Smooth muscle cell (in vitro differentiated cells): ENCODE data around the gene ERAL1. TPM values are rescaled to one million over a fixed set of nuclear protein-coding genes. Genes with fewer than 3 reads are reported as not detected.
A peak's percentile ranks its signal among the peaks of the same experiment; 100 is the strongest.

Source experiments
- DNase-seq: peaks from one replicate; lab custom pipeline; 2025; ENCODE audit not compliant: unreplicated experiment; lab: John Stamatoyannopoulos, UW
- H2AFZ ChIP-seq: fragments of 200-600 bp; sonication (generic); 2 replicates; pipeline ENCODE4 v1.6.0; 2016; ENCODE audit warnings: antibody characterized with exemption, low read depth, mild to moderate bottlenecking
- H3F3A ChIP-seq: fragments of 200-600 bp; sonication (generic); 2 replicates; pipeline ENCODE4 v1.6.0; 2017; ENCODE audit warnings: antibody characterized with exemption, low read depth
- H3K27ac ChIP-seq: fragments of 200-600 bp; sonication (generic); 2 replicates; pipeline ENCODE4 v1.5.1; 2016; ENCODE audit warnings: low read depth, mild to moderate bottlenecking
- H3K27me3 ChIP-seq: fragments of 200-600 bp; sonication (generic); 2 replicates; pipeline ENCODE4 v1.6.1; 2016; ENCODE audit warnings: low read depth, mild to moderate bottlenecking
- H3K36me3 ChIP-seq: fragments of 200-600 bp; sonication (generic); 2 replicates; pipeline ENCODE4 v1.5.1; 2016; ENCODE audit warnings: low read depth
- H3K4me1 ChIP-seq: fragments of 200-600 bp; sonication (generic); 2 replicates; pipeline ENCODE4 v1.5.1; 2016; ENCODE audit warnings: low read depth
- H3K4me2 ChIP-seq: fragments of 200-600 bp; sonication (generic); 2 replicates; pipeline ENCODE4 v1.6.0; 2016; ENCODE audit warnings: mild to moderate bottlenecking
- H3K4me3 ChIP-seq: fragments of 200-600 bp; sonication (generic); 2 replicates; pipeline ENCODE4 v1.5.1; 2016; ENCODE audit warnings: mild to moderate bottlenecking
- H3K79me2 ChIP-seq: fragments of 200-600 bp; sonication (generic); 2 replicates; pipeline ENCODE4 v1.6.0; 2016; ENCODE audit warnings: low read depth, mild to moderate bottlenecking
- H3K9ac ChIP-seq: fragments of 200-600 bp; sonication (generic); 2 replicates; pipeline ENCODE4 v1.6.0; 2016; ENCODE audit warnings: low read depth
- H3K9me3 ChIP-seq: fragments of 200-600 bp; sonication (generic); replicated peaks from 2 replicates; pipeline ENCODE4 v1.5.1; 2016; ENCODE audit warnings: low read depth
- H4K20me1 ChIP-seq: fragments of 200-600 bp; sonication (generic); 2 replicates; pipeline ENCODE4 v1.6.0; 2016; ENCODE audit warnings: low read depth
- CTCF ChIP-seq: fragments of 200-600 bp; sonication (generic); IDR thresholded peaks from 2 replicates; pipeline ENCODE4 v1.5.1; 2017; ENCODE audit warnings: borderline replicate concordance, mild to moderate bottlenecking, antibody characterized with exemption; ENCODE audit not compliant: insufficient read depth, poor library complexity, severe bottlenecking
- WGBS: methylation state at CpG from one replicate; pipeline ENCODE4 v1.1.7; 2016; ENCODE audit warnings: low lambda C conversion rate; 5-methylcytosine and 5-hydroxymethylcytosine counted together
- polyA plus RNA-seq: library from polyadenylated mRNA; unstranded; fragments of >200 nt; fragmentation: Nextera tagmentation; extraction: Ambion mirVana; gene quantifications from 2 replicates; pipeline ENCODE4 v1.2.1, GENCODE V29; 2016
- total RNA-seq: library from RNA; depleted of rRNA; stranded (reverse); fragments of >200 nt; gene quantifications from 2 replicates; pipeline ENCODE4 v1.2.3, GENCODE V29; 2014

ERAL1 gene
- total and polyA plus RNA-seq, 2 experiments from 2014 or later: 30.0 to 59.3 TPM

- Histone ChIP-seq H2AFZ (no peak overlapping the region), H3K4me2 (peak overlapping the region; percentile 31), H3K9ac (peak overlapping the region; percentile 20), H4K20me1 (peaks cover 23% of the 10 kb centered on the region), H3F3A (no peaks in the 10 kb centered on the region), H3K27me3 (no peaks in the 10 kb centered on the region), H3K9me3 (no peaks in the 10 kb centered on the region), H3K4me3 (no peak overlapping the region), H3K4me1 (peaks cover 9% of the 10 kb centered on the region), H3K36me3 (no peaks in the 10 kb centered on the region), H3K79me2 (peaks cover 77% of the 10 kb centered on the region), H3K27ac (peak overlapping the region; percentile 44)
- WGBS: 55% methylated on average over 2 of the region's 2 CpGs
- no peak for DNase-seq
- no peak for TF ChIP-seq CTCF
These were observed 15.6 kb upstream of the ERAL1 start for GRCh38 chr17:28839221-28839620.

- Histone ChIP-seq H3K4me3 (peak overlapping the region; percentile 74), H3K9me3 (no peaks in the 10 kb centered on the region), H3K27ac (peak overlapping the region; percentile 45), H2AFZ (peak overlapping the region; percentile 99), H3K4me2 (peak overlapping the region; percentile 91), H3K27me3 (no peaks in the 10 kb centered on the region), H3F3A (no peaks in the 10 kb centered on the region), H3K79me2 (peaks cover 55% of the 10 kb centered on the region), H3K36me3 (no peaks in the 10 kb centered on the region), H3K4me1 (peaks cover 9% of the 10 kb centered on the region), H4K20me1 (no peaks in the 10 kb centered on the region), H3K9ac (peak overlapping the region; percentile 71)
- no peak for DNase-seq
- no peak for TF ChIP-seq CTCF
- 10% methylated on average over 6 of the region's 6 CpGs for WGBS
These were observed 12.9 kb upstream of the ERAL1 start for GRCh38 chr17:28841901-28842281.

- under 1% methylated on average over 43 of the region's 44 CpGs for WGBS
- Histone ChIP-seq H3K4me2 (peak within 1 kb of the TSS; percentile 91), H3K4me1 (peaks cover 9% of the 10 kb centered on the region), H3K4me3 (peak within 1 kb of the TSS; percentile 74), H3F3A (no peaks in the 10 kb centered on the region), H3K9me3 (no peaks in the 10 kb centered on the region), H2AFZ (peak within 1 kb of the TSS; percentile 99), H3K36me3 (no peaks in the 10 kb centered on the region), H4K20me1 (no peaks in the 10 kb centered on the region), H3K9ac (peak within 1 kb of the TSS; percentile 71), H3K79me2 (peaks cover 49% of the 10 kb centered on the region), H3K27ac (peak within 1 kb of the TSS; percentile 45), H3K27me3 (no peaks in the 10 kb centered on the region)
- no peak for TF ChIP-seq CTCF
- DNase-seq: peak; percentile 75
These were observed 12.4 kb upstream of the ERAL1 start, which contains the start of gene FAM222B for GRCh38 chr17:28842282-28843012. Gene FAM222B, minus strand, starts transcription at chr17:28842790. Its CDS starts 76,123 bp downstream, at chr17:28766667.

- H3K9me3 ChIP-seq: no peaks in the 10 kb centered on the region
- no peak overlapping the region for H3K27ac ChIP-seq
- TF ChIP-seq CTCF: no peak
- H3K4me2 ChIP-seq: no peak overlapping the region
- 98% methylated on average over 6 of the region's 6 CpGs for WGBS
- no peak overlapping the region for H3K9ac ChIP-seq
- peaks cover 9% of the 10 kb centered on the region for H3K4me1 ChIP-seq
- no peaks in the 10 kb centered on the region for H3K36me3 ChIP-seq
- no peak overlapping the region for H3K4me3 ChIP-seq
- DNase-seq: no peak
- H4K20me1 ChIP-seq: no peaks in the 10 kb centered on the region
- peaks cover 36% of the 10 kb centered on the region for H3K79me2 ChIP-seq
- H3K27me3 ChIP-seq: no peaks in the 10 kb centered on the region
- no peak overlapping the region for H2AFZ ChIP-seq
- H3F3A ChIP-seq: no peaks in the 10 kb centered on the region
These were observed 11.0 kb upstream of the ERAL1 start for GRCh38 chr17:28843816-28844148.
